ENCODE measurements around the gene MFSD6. TPM values are rescaled to one million over a fixed set of nuclear protein-coding genes. Genes with fewer than 3 reads are reported as not detected.

The MFSD6 gene
- total and polyA plus RNA-seq, 2 of the 8 experiments (the other 6 are each of a cell fraction or from before 2014, with no cell fraction given) = 1.8 to 5.1 TPM

DNA sequence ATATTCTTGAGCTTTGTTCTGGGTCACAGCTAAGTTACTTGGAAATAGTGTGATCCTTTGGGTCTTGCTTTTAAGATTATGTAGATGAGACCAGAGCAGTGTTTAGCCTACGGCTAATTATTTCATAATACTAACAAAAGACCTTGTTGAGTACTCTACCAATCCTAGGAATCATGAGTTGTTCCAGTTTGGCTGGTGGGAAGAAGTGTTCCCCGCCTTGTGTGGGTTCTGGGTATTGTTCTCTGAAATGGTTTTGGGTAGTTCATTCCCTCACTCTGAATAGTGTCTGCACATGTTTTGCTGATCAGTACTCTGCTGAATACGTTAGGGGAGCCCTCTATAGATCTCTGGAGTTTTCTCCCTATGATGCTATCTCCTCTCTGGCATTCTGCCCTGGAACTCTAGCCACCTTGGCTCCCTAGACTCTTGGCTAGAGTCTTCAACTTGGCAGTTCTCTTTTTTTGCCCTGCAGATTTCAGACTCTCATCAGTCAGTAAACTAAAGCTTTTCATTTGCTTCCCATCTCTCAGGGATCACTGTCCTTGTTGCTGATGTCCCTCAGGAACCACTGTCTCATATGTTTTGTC is 78.0 kb downstream of the MFSD6 start:
- H3K9me3 ChIP-seq (ENCODE audit: insufficient read depth in 2 of 2, low read depth in 1 of 2, low read length in 1 of 2) = no peaks in the 10 kb centered on the region
- H3K4me1 ChIP-seq (replicated peaks in 1 of 4; ENCODE audit: control insufficient read depth in 3 of 4, insufficient read depth in 4 of 4, low read length in 3 of 4) = peaks cover 0 to 6% (median 2%) of the 10 kb centered on the region in 4 experiments; a peak in 2 of 7 replicates
- ChIA-PET POLR2A (ENCODE audit: partially characterized antibody) (no interaction called here), CTCF (ENCODE audit: partially characterized antibody) (interaction anchor here (0.9 kb wide), 2 partner anchors 31 to 138 kb away, joined by 3 read pairs; no protein-coding TSS in a partner anchor)
- no peak overlapping the region for H3K14ac ChIP-seq (ENCODE audit: insufficient read length)
- no peak overlapping the region for H4K8ac ChIP-seq (ENCODE audit: extremely low read depth, insufficient read depth, low read length)
- H3K79me2 ChIP-seq (ENCODE audit: control insufficient read depth in 1 of 2, insufficient read depth in 2 of 2, low read length in 2 of 2) = no peaks in the 10 kb centered on the region
- no peak overlapping the region for H2AFZ ChIP-seq (ENCODE audit: low read length)
- H3K36me3 ChIP-seq (ENCODE audit: control insufficient read depth in 2 of 4, insufficient read depth in 4 of 4, low read length in 3 of 4) = no peaks in the 10 kb centered on the region
- H3K56ac ChIP-seq (replicated peaks; ENCODE audit: insufficient read length, low read depth, low read length) = no peak overlapping the region
- H2AK5ac ChIP-seq (ENCODE audit: low read depth, low read length) = no peak overlapping the region
- H3K23me2 ChIP-seq (ENCODE audit: low read depth, low read length) = no peaks in the 10 kb centered on the region
- H3K27ac ChIP-seq (ENCODE audit: low read depth, low read length) = no peak overlapping the region
- H3K9ac ChIP-seq (replicated peaks in 1 of 4; ENCODE audit: extremely low read depth in 1 of 4, low read depth in 3 of 4, low read length in 3 of 4) = no peak overlapping the region
- H4K5ac ChIP-seq (ENCODE audit: insufficient read length, low read depth, low read length) = no peak overlapping the region
- H3K23ac ChIP-seq (ENCODE audit: insufficient read length) = no peak overlapping the region
- no peak for FAIRE-seq
- no peak overlapping the region for H3K4me3 ChIP-seq (ENCODE audit: extremely low read depth in 1 of 4, insufficient read depth in 2 of 4, low read depth in 3 of 4, low read length in 4 of 4)
- 89% methylated on average over 3 of the region's 3 CpGs; no CpG with 5 or more reads in 1 of the 2 experiments for WGBS, 2 experiments (ENCODE audit: extremely low coverage in 1 of 2, insufficient coverage in 1 of 2, insufficient read length in 1 of 2, insufficient replicate concordance in 2 of 2, low coverage in 1 of 2, low lambda C conversion rate in 2 of 2, missing lambda C conversion rate in 1 of 2)
- H2BK15ac ChIP-seq (ENCODE audit: low read length) = no peak overlapping the region
- no peak overlapping the region for H3K4me2 ChIP-seq (ENCODE audit: insufficient read depth in 1 of 2, low read depth in 2 of 2, low read length in 2 of 2)
- no peak overlapping the region for H2BK20ac ChIP-seq (ENCODE audit: low read length)
- no peak for DNase-seq (ENCODE audit: low read depth in 1 of 2, low spot score in 2 of 2)
- no peaks in the 10 kb centered on the region for H4K20me1 ChIP-seq (replicated peaks in 1 of 2; ENCODE audit: control insufficient read depth in 1 of 2, insufficient read depth in 2 of 2, low read length in 2 of 2)
- H3K4ac ChIP-seq (replicated peaks; ENCODE audit: insufficient read length, low read depth, low read length) = no peak overlapping the region
- no peak overlapping the region for H2BK5ac ChIP-seq (ENCODE audit: low read depth, low read length)
- no peak overlapping the region for H4K91ac ChIP-seq (replicated peaks; ENCODE audit: insufficient read length, low read length)
- no peak overlapping the region for H3K18ac ChIP-seq (ENCODE audit: extremely low read depth, low read length)
- H3K27me3 ChIP-seq (replicated peaks in 1 of 4; ENCODE audit: control insufficient read depth in 3 of 4, extremely low read depth in 1 of 4, insufficient read depth in 3 of 4, low read length in 3 of 4) = no peaks in the 10 kb centered on the region
- no peaks in the 10 kb centered on the region for H3K79me1 ChIP-seq (ENCODE audit: low read depth, low read length)
- H2BK120ac ChIP-seq (replicated peaks; ENCODE audit: low read depth, low read length) = no peak overlapping the region
- H2BK12ac ChIP-seq (ENCODE audit: low read depth, low read length) = no peak overlapping the region
- TF ChIP-seq SUZ12 (IDR thresholded peaks at IDR 0.05; ENCODE audit: low read length) (no peak), RAD21 (IDR thresholded peaks at IDR 0.05 in 1 of 2, conservative IDR thresholded peaks at IDR 0.05 in 1 of 2; ENCODE audit: low read depth in 2 of 2, low read length in 2 of 2) (no peak), KDM1A (IDR thresholded peaks at IDR 0.05; ENCODE audit: borderline replicate concordance, low read length) (no peak), ASH2L (IDR thresholded peaks at IDR 0.05; ENCODE audit: low read length) (no peak), TBP (IDR thresholded peaks at IDR 0.05; ENCODE audit: low read depth, low read length) (no peak), EZH2 (IDR thresholded peaks at IDR 0.05; ENCODE audit: low read depth, low read length, severe bottlenecking) (no peak), JUN (IDR thresholded peaks at IDR 0.05; ENCODE audit: low read depth, low read length) (no peak), CBX5 (IDR thresholded peaks at IDR 0.05; ENCODE audit: low read depth, low read length) (no peak), SIX5 (IDR thresholded peaks at IDR 0.05; ENCODE audit: low read depth, low read length) (no peak), RNF2 (IDR thresholded peaks at IDR 0.05; ENCODE audit: borderline replicate concordance, low read depth, low read length, missing control alignments, poor library complexity, severe bottlenecking) (no peak)
- TF ChIP-seq, protein P1, sequence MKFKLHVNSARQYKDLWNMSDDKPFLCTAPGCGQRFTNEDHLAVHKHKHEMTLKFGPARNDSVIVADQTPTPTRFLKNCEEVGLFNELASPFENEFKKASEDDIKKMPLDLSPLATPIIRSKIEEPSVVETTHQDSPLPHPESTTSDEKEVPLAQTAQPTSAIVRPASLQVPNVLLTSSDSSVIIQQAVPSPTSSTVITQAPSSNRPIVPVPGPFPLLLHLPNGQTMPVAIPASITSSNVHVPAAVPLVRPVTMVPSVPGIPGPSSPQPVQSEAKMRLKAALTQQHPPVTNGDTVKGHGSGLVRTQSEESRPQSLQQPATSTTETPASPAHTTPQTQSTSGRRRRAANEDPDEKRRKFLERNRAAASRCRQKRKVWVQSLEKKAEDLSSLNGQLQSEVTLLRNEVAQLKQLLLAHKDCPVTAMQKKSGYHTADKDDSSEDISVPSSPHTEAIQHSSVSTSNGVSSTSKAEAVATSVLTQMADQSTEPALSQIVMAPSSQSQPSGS (IDR thresholded peaks at IDR 0.05; ENCODE audit: low read length) = no peak
